CD4-positive, alpha-beta T cell treated with Interleukin-4 for 1 hour (primary cell): ENCODE data around the gene ELAC2.
A peak's percentile ranks its signal among the peaks of the same experiment; 100 is the strongest.

Source experiments
- DNase-seq, 2 donors: peaks; one replicate each; pipeline ENCODE4 v3.0.0-alpha.2; 2020 to 2022

The ELAC2 gene

GRCh38 chr17:13017655-13018459, at the start of gene ELAC2:
ELAC2 (minus strand) TSS chr17:13018027; CDS start chr17:13017947, 80 bp downstream.
- DNase-seq = peak; percentile 97 to 98

GRCh38 chr17:13065032-13065431, 47.2 kb upstream of the ELAC2 start:
- no peak for DNase-seq

GRCh38 chr17:13055131-13055530, 37.3 kb upstream of the ELAC2 start:
- no peak for DNase-seq

GRCh38 chr17:13054666-13055065, 36.8 kb upstream of the ELAC2 start:
- no peak for DNase-seq

- no peak for DNase-seq
Observed at GRCh38 chr17:13051915-13052314, 34.1 kb upstream of the ELAC2 start.

GRCh38 chr17:13047011-13047606, 29.3 kb upstream of the ELAC2 start:
- DNase-seq = no peak

- DNase-seq = no peak
Observed at GRCh38 chr17:13046361-13046760, 28.5 kb upstream of the ELAC2 start.

- DNase-seq = no peak
Observed at GRCh38 chr17:13044572-13045065, 26.8 kb upstream of the ELAC2 start.

GRCh38 chr17:13038931-13039665, 21.3 kb upstream of the ELAC2 start:
- no peak for DNase-seq

- DNase-seq = no peak
Observed at GRCh38 chr17:13036751-13037150, 18.9 kb upstream of the ELAC2 start.

- no peak for DNase-seq
Observed at GRCh38 chr17:13035420-13035819, 17.6 kb upstream of the ELAC2 start.

- DNase-seq = peak; percentile 48 to 67
Observed at GRCh38 chr17:13031718-13032350, 14.0 kb upstream of the ELAC2 start.

- peak; percentile 43 to 70 for DNase-seq
Observed at GRCh38 chr17:13030459-13031300, 12.9 kb upstream of the ELAC2 start.

- no peak for DNase-seq
Observed at GRCh38 chr17:13030056-13030455, 12.2 kb upstream of the ELAC2 start.

- no peak for DNase-seq
Observed at GRCh38 chr17:13029340-13029739, 11.5 kb upstream of the ELAC2 start.

GRCh38 chr17:13027246-13027645, 9.4 kb upstream of the ELAC2 start:
- DNase-seq = no peak

- no peak for DNase-seq
Observed at GRCh38 chr17:13025687-13026086, 7.9 kb upstream of the ELAC2 start.

- DNase-seq = no peak
Observed at GRCh38 chr17:13025258-13025627, 7.4 kb upstream of the ELAC2 start.

- DNase-seq = peak; percentile 56 to 65
Observed at GRCh38 chr17:13024526-13025257, 6.9 kb upstream of the ELAC2 start.

GRCh38 chr17:13024016-13024415, 6.2 kb upstream of the ELAC2 start:
- no peak for DNase-seq

GRCh38 chr17:13016881-13017654, 759 bp downstream of the ELAC2 start:
- no peak for DNase-seq
